Activated CD4-positive, CD25-positive, alpha-beta regulatory T cell treated with anti-CD3 and anti-CD28 coated beads, Interleukin-2, amount 50 U/mL, for 16 hours (primary cell): ENCODE measurements around the gene MAGEA9B.
"Not testable (repeated sequence)": the region's sequence is repeated elsewhere in the genome, so short reads cannot be mapped to it uniquely, and the experiment has no call there.

Source experiments
- DNase-seq: peaks from one replicate; pipeline ENCODE4 v3.0.0-alpha.2; 2020; ENCODE audit warnings: low read depth, low spot score

The MAGEA9B gene

GRCh38 chrX:149587359-149587758 is at the start of gene MAGEA9B:
MAGEA9B (minus strand) TSS chrX:149587459; CDS start chrX:149583179, 4,280 bp downstream.
- not testable (repeated sequence) for DNase-seq

- no peak for DNase-seq
Observed at GRCh38 chrX:149633511-149633910, 46.3 kb upstream of the MAGEA9B start.

GRCh38 chrX:149631234-149632165 is 44.2 kb upstream of the MAGEA9B start, which contains the start of gene TMEM185A:
TMEM185A (minus strand) TSS chrX:149631792; CDS start chrX:149631580, 212 bp downstream.
- peak; percentile 39 for DNase-seq

GRCh38 chrX:149630681-149631233 is 43.5 kb upstream of the MAGEA9B start:
- DNase-seq: no peak

- no peak for DNase-seq
Observed at GRCh38 chrX:149629730-149630387, 42.6 kb upstream of the MAGEA9B start.

- no peak for DNase-seq
Observed at GRCh38 chrX:149628768-149629167, 41.5 kb upstream of the MAGEA9B start.

- DNase-seq: no peak
Observed at GRCh38 chrX:149628280-149628679, 41.0 kb upstream of the MAGEA9B start.

- not testable (repeated sequence) for DNase-seq
Observed at GRCh38 chrX:149626829-149627228, 39.6 kb upstream of the MAGEA9B start.

GRCh38 chrX:149619662-149620061 is 32.4 kb upstream of the MAGEA9B start:
- not testable (repeated sequence) for DNase-seq

- DNase-seq: no peak
Observed at GRCh38 chrX:149618871-149619270, 31.6 kb upstream of the MAGEA9B start.

GRCh38 chrX:149611623-149612175 is 24.4 kb upstream of the MAGEA9B start:
- DNase-seq: no peak

- DNase-seq: no peak
Observed at GRCh38 chrX:149610511-149610910, 23.3 kb upstream of the MAGEA9B start.

- DNase-seq: no peak
Observed at GRCh38 chrX:149607699-149608098, 20.4 kb upstream of the MAGEA9B start.

GRCh38 chrX:149605248-149605885 is 18.1 kb upstream of the MAGEA9B start:
- not testable (repeated sequence) for DNase-seq

GRCh38 chrX:149598603-149599002 is 11.3 kb upstream of the MAGEA9B start:
- not testable (repeated sequence) for DNase-seq

- DNase-seq: not testable (repeated sequence)
Observed at GRCh38 chrX:149595943-149596342, 8.7 kb upstream of the MAGEA9B start.

GRCh38 chrX:149595214-149595613 is 8.0 kb upstream of the MAGEA9B start, which contains the start of gene HSFX2:
HSFX2 (minus strand) TSS chrX:149595314; CDS start chrX:149594700, 614 bp downstream.
- DNase-seq: not testable (repeated sequence)

GRCh38 chrX:149590993-149591392 is 3.7 kb upstream of the MAGEA9B start:
- not testable (repeated sequence) for DNase-seq

- not testable (repeated sequence) for DNase-seq
Observed at GRCh38 chrX:149585631-149586030, 1.6 kb downstream of the MAGEA9B start.

GRCh38 chrX:149573456-149573855 is 13.8 kb downstream of the MAGEA9B start:
- not testable (repeated sequence) for DNase-seq

GRCh38 chrX:149572743-149573142 is 14.5 kb downstream of the MAGEA9B start:
- DNase-seq: no peak
